Effector memory CD4-positive, alpha-beta T cell (primary cell): ENCODE results near the gene CLSTN1.
A peak's percentile ranks its signal among the peaks of the same experiment; 100 is the strongest.

Experiments
- DNase-seq, 3 donors: peaks; one replicate each; pipeline ENCODE4 v3.0.0-alpha.2; 2020
- H3K27ac ChIP-seq: 2 replicates; pipeline ENCODE4 v1.7.0; 2013; ENCODE audit warnings: mild to moderate bottlenecking, low read length, moderate library complexity; ENCODE audit not compliant: insufficient read depth, poor library complexity, severe bottlenecking
- H3K27me3 ChIP-seq: replicated peaks from 2 replicates; pipeline ENCODE4 v1.7.0; 2013; ENCODE audit warnings: mild to moderate bottlenecking, low read length; ENCODE audit not compliant: insufficient read depth, control insufficient read depth, poor library complexity, severe bottlenecking
- H3K36me3 ChIP-seq: 2 replicates; pipeline ENCODE4 v1.7.0; 2013; ENCODE audit warnings: mild to moderate bottlenecking, low read length, moderate library complexity; ENCODE audit not compliant: control insufficient read depth, insufficient read depth
- H3K4me1 ChIP-seq: 2 replicates; pipeline ENCODE4 v1.7.0; 2013; ENCODE audit warnings: low read length, mild to moderate bottlenecking; ENCODE audit not compliant: control insufficient read depth, insufficient read depth, poor library complexity, severe bottlenecking
- H3K4me3 ChIP-seq: 2 replicates; pipeline ENCODE4 v1.7.0; 2013; ENCODE audit warnings: low read length, low read depth, mild to moderate bottlenecking; ENCODE audit not compliant: insufficient read depth, poor library complexity, severe bottlenecking
- H3K9me3 ChIP-seq: 2 replicates; pipeline ENCODE4 v1.7.0; 2013; ENCODE audit warnings: mild to moderate bottlenecking, low read length, moderate library complexity; ENCODE audit not compliant: control insufficient read depth
- total RNA-seq, 3 donors: gene quantifications; one replicate each; lab custom pipeline; 2026; lab: John Stamatoyannopoulos, UW

The CLSTN1 gene
- 127 to 167 (median 160) reads per million in 3 donors for total RNA-seq

DNA sequence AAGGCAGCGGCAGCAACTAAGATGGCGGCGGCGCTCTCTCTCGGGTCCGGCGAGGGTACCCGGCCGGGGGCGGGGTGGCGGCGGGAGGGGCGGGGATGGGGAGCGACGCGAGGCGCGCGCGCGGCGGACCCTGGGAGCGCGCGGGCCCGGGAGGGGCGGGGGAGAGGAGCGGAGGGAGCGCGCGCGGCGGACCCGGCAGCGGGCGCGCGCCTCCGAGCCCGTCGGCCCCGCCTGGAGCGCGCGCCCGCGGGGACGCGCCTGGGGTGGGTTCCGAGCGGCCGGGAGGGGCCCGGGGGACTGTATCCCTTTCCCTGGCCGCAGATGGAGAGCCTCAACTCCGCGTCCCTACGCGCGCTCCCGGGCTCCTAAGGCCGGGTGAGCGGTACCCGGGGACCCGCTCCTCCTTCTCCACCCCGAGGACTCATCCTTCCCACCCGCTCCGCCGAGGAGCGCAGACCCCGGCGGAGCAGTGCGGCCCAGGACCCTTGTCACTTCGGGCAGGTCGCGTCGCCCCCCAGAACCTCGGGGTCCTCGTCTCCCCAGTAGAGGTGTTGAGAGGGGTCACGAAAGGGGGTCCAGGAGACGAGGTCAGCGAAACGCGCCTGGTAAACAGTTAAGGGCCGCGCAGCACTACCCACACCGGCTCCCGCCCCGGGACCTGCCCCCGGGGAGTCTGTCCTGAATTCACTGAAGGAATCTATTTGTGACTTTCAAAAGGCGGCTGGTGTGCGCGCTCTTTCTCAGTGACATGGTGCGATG is at the start of gene CLSTN1:
Gene CLSTN1, minus strand, starts transcription at position 23 of the 759 bp plus-strand sequence. CDS start 232 bp downstream, outside the sequence.
- peak within 1 kb of the TSS; percentile 96 for H3K4me3 ChIP-seq
- peaks cover 30% of the 10 kb centered on the region for H3K4me1 ChIP-seq
- H3K36me3 ChIP-seq = no peaks in the 10 kb centered on the region
- DNase-seq = peak; percentile 79 to 82 (median 80)
- H3K9me3 ChIP-seq = no peaks in the 10 kb centered on the region
- peak within 1 kb of the TSS; percentile 64 for H3K27ac ChIP-seq
- no peaks in the 10 kb centered on the region for H3K27me3 ChIP-seq

DNA sequence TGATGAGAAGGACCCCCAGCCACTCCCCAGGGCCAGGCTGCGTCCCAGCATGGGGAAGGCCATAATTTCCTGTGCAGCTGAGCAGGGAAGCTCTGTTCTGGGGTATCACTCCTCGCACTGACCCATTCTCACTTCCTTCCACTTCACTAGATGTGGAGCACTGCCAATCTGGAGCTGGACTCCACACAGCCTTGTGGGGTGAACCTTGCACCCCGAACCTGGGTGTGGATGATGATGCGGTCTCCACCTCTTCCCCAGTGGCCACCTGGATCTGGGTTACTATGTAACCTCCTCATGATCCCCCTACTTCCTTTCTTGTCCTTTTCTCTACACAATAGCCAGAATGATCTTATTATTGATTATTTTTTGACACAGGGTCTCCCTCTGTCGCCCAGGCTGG is 49.6 kb upstream of the CLSTN1 start:
- no peaks in the 10 kb centered on the region for H3K27me3 ChIP-seq
- no peak overlapping the region for H3K27ac ChIP-seq
- peaks cover 3% of the 10 kb centered on the region for H3K36me3 ChIP-seq
- peaks cover 6% of the 10 kb centered on the region for H3K4me1 ChIP-seq
- no peaks in the 10 kb centered on the region for H3K9me3 ChIP-seq
- no peak for DNase-seq
- H3K4me3 ChIP-seq = no peak overlapping the region

DNA sequence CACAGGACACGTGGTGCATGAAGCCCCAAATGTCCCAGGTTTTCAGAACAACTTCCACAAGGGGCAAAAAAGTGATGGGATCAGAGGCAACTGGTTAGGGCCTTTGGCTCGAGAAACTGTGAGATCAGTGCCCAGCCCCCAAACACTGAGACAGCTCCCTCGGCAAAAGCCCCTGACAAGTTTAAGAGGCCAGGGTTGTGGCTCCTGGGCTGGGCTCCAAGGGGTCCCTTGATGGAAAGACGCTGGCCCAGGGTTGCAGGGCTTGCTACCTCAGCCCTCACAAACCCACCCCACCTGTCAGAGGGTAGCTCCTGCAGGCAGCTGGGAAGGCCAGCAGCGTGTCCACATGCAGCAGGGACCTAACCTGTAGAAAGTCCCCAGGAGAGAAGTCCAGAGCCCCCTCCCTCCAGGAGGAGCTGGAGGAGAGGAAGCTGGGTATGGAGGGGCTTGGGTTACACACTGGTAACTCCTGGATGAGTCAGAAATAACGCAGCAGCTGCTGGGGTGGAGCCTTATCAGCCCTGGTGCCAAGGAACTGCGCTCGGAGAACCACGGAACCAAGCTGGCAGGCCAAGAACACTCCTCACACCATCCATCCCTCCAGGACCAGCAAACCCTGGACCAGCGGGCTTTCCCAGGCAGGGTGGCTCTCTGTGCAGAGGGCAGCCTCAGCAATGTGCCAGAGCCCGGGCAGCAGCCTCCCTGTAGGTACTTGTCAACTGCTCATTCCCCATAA is 48.8 kb upstream of the CLSTN1 start:
- H3K9me3 ChIP-seq = no peaks in the 10 kb centered on the region
- H3K27ac ChIP-seq = no peak overlapping the region
- no peaks in the 10 kb centered on the region for H3K27me3 ChIP-seq
- peaks cover 3% of the 10 kb centered on the region for H3K36me3 ChIP-seq
- no peak for DNase-seq
- no peak overlapping the region for H3K4me3 ChIP-seq
- peaks cover 6% of the 10 kb centered on the region for H3K4me1 ChIP-seq

DNA sequence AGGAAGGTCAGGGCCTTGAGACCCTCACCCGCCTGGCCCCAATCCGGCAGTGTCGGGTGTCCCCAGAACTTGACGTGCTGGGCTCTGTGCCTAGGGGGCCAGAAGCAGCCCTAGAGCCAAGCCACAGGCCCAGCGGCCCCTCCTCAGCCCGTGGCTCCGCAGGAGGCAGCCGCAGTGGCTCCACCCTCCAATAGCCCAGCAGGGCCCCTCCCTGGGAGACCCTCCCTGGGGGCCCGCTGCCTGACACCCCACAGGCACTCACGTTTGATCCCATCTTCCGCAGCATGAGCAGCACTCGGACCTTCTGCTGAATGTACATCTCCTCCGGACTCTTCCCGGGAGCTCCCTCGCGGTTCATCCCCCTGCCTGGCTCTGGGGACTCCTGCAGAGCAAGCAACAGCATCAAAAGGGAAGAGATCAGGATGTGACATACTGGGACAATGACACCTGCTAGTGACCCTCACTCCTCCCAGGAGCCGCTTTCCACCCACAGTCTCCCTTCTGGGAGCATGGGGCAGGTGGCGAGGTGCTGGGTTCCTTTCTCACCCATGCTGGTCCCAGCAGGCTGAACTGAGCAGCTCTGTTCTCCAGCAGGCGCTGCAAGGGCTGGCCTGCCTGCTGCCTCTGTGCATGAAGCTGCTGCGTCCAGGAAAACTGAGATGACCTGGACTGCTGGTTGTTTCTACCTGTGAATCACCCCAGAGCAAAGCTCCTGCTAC is 48.1 kb upstream of the CLSTN1 start:
- DNase-seq = no peak
- Histone ChIP-seq H3K36me3 (peaks cover 3% of the 10 kb centered on the region), H3K9me3 (no peaks in the 10 kb centered on the region), H3K4me3 (no peak overlapping the region), H3K4me1 (peaks cover 6% of the 10 kb centered on the region), H3K27ac (no peak overlapping the region), H3K27me3 (no peaks in the 10 kb centered on the region)

DNA sequence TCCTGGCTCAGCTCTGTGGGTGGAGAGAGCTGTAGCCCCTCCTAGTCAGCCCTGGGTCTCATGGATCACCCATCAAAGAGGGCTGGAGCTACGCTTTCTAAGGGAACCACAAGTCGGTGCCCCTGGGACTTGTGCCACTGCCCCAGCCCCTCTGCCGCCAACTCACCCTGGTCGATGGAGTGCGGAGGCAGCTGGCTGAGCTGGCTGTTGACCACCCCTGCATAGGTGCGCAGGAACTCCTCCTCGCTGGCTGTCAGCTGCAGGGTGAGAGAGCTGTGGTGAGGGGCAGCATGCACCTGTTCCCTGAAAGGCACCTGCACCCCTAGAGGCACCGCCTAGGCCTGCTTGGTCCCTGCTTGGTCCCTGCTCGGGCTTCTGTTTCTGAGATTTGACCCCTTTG is 47.3 kb upstream of the CLSTN1 start:
- H3K27ac ChIP-seq = no peak overlapping the region
- H3K36me3 ChIP-seq = peaks cover 3% of the 10 kb centered on the region
- H3K4me3 ChIP-seq = no peak overlapping the region
- H3K4me1 ChIP-seq = peaks cover 6% of the 10 kb centered on the region
- no peaks in the 10 kb centered on the region for H3K9me3 ChIP-seq
- DNase-seq = no peak
- no peaks in the 10 kb centered on the region for H3K27me3 ChIP-seq

DNA sequence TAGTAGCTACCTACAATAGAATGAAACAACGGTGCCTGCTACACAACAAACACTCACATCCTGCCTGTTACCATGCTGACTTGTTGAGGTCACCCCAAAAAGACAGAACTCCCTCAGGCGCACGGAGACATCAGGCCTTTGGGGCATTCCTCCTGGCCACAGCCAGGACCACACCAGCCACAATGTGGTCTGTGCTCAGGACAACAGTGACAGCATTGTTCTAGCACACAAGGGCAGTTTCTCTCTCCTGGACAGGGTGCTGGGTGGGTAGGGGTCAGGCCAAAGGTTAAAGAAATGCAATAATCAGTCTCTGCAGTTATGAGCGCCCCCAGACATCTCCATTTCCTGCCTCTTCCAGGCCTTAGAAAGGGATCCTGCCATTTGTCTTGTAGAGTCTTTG is 46.8 kb upstream of the CLSTN1 start:
- Histone ChIP-seq H3K4me3 (no peak overlapping the region), H3K36me3 (peaks cover 3% of the 10 kb centered on the region), H3K27me3 (no peaks in the 10 kb centered on the region), H3K9me3 (no peaks in the 10 kb centered on the region), H3K4me1 (peaks cover 6% of the 10 kb centered on the region), H3K27ac (no peak overlapping the region)
- no peak for DNase-seq

DNA sequence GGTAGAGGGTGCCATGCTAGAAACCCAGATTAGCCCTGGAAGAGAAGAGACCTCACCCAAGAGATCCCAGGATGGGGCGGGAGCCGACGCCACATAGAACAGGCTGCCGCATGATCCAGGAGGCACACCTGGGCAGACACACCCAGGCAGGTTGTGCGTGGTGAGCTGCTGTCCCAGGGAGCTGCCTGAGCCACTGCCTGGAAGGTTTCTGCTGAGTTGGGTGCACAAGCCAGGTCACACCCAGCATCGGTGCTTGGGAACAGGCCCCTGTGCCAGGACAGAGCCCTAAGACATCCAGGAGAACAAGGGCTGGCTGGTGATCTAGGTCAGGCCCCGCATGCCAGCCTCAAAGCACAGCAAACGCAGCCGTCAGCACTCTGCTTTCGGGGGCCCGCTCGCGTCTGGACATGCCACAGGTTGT is 46.1 kb upstream of the CLSTN1 start:
- Histone ChIP-seq H3K4me1 (peaks cover 2% of the 10 kb centered on the region), H3K4me3 (no peak overlapping the region), H3K27ac (no peak overlapping the region), H3K27me3 (no peaks in the 10 kb centered on the region), H3K36me3 (peaks cover 3% of the 10 kb centered on the region), H3K9me3 (no peaks in the 10 kb centered on the region)
- no peak for DNase-seq

DNA sequence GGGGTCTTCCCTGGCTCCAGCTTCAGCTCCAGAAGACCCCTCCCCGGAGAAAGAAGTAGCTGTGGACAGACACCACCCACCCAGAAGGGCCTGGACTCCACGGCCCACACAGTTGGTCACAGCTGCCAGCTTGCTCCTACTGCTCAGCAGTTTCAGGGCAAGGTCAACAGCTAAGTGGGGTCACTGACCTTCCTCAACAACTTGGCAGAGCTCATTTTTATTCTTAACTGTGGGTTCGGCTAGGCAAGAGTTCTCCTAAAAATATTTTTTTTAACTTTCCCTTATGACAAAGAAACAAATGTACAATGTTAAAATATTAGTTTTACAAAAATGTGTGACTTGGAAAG is 44.5 kb upstream of the CLSTN1 start:
- H3K4me1 ChIP-seq = no peaks in the 10 kb centered on the region
- no peak overlapping the region for H3K4me3 ChIP-seq
- peaks cover 3% of the 10 kb centered on the region for H3K36me3 ChIP-seq
- H3K27ac ChIP-seq = no peak overlapping the region
- H3K27me3 ChIP-seq = no peaks in the 10 kb centered on the region
- no peak for DNase-seq
- H3K9me3 ChIP-seq = no peaks in the 10 kb centered on the region

DNA sequence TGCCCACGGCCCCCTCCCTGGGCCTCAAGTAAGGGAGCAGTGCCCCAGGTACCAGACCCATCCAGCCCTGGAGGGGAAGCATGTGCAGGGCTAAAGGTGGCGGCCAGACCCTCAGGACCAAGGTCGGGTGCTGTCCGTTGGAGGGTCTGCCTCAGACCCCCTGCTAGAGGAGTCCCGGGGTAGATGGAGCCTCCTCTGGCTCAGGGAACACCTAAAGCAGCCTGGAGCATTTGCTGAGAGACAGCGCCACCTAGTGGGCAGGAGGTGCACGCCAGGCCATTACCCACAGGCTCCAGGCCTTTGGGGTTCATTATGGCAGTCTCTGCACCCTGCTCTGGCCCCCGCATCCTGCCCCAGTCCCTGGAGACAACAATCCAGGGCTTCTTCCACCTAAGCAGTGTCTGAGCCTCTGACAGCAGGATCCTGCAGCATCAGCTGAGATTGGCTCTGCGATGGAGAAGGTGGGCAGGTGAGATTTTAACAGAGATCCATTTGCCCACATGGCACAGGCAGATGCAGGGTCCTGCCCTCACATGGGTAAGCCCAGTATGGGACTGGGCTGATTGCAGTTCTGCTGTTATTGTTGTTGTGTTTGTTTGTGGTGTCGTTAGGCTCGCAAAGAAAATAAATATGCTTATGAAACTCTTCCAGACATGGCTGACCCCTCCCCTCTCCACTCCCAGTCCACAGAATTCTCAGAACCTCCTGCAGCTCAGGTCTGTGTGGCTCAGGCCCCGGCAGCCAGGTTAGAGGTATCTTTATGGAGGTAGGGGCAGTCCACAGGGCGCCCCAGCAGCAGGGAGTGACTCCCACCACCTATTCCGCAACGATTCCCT is 43.9 kb upstream of the CLSTN1 start:
- Histone ChIP-seq H3K9me3 (no peaks in the 10 kb centered on the region), H3K4me3 (no peak overlapping the region), H3K27me3 (no peaks in the 10 kb centered on the region), H3K4me1 (no peaks in the 10 kb centered on the region), H3K27ac (no peak overlapping the region), H3K36me3 (peaks cover 3% of the 10 kb centered on the region)
- DNase-seq = peak; percentile 71 to 80 (median 78)
